ENCODE data around the gene TRAPPC5.

The TRAPPC5 gene

DNA sequence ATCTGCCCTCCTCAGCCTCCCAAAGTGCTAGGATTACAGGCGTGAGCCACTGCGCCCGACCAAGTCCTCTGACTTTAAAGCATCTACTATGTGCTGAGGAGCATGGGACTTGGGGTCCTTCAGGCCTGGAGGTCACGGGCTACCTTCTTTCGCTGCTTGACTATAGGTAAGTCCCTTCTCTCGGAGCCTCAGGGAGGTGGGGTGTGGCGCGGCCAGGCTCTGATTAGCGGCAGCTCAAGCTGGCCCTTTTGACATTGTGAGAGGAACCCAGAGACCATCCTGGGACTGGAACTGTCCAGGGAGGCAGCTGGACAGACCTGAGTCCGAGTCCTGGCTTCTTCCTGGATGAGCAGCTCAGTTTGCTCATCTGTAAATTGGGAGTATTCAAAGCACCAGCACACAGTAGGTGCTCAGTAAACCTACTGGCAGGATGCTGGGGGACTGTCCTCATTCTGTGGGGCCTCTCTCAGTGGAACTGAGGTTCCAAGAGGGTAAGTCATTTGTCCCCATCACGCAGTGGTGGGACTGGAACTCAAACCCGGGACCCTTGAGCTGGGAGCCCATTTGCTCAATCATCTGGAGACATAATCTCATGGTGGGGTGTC, 20.5 kb downstream of the TRAPPC5 start:
- no peak for DNase-seq (ENCODE audit: low spot score)

DNA sequence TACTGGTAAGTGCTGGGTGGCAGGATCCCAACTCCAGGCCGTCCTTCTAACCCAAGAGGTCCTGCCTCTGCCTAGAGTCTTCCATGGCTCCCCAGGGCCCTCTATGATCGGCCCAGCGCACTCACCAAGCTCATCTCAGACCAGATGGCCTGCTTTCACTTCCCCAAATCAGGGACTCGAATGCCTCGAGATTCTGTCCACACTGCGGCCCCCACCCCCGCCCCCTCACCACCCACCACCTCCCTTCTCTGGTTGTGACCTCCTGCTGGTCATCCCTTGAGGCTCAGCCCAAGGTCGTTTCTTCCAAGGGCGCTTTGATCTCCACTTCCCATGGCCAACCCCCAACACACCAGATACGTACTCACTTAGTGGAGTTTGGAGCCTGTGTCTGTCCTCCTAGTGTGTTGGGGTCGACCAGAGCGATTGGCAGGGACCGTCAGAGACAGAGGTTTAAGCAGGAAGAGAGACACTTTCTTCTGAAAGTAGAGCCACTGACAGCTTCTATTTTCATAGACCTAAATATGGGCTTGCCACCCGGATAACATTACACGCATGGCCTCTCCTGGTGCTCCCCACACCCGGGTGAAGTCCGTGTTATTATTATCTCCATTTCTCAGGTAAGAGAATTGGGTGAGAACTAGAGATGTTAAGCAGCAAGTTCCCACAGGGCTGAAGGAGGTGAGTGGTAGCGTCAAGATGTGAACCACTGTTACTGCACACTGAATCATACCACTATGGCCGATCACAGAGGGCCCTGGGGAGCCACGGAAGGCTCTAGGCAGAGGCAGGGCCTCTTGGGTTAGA, 21.2 kb downstream of the TRAPPC5 start, which contains the start of gene FCER2:
Gene FCER2 (minus strand): TSS at position 478 of the 804 bp plus-strand sequence. CDS start 2,371 bp downstream, outside the sequence.
- no peak for DNase-seq (ENCODE audit: low spot score)

DNA sequence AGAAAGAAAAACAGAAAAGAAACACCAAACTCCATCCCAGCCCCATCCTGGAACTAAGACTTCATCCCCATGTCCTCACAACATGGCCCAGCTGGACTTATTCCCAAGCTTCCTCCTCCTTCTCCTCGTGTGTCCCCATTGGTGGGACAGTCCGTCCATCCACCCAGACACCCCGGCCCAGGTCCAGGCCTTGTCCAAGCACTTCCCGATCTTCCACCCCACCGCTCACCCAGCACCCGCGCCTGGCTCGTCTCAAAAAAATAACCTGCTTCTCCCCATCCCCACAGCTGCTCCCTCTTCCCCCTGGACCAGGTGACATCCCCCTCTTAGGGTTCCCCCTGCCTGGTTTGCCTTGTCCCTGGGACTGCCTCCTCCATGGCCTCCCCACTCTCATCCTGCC, 22.7 kb downstream of the TRAPPC5 start:
- DNase-seq (ENCODE audit: low spot score), result no peak

DNA sequence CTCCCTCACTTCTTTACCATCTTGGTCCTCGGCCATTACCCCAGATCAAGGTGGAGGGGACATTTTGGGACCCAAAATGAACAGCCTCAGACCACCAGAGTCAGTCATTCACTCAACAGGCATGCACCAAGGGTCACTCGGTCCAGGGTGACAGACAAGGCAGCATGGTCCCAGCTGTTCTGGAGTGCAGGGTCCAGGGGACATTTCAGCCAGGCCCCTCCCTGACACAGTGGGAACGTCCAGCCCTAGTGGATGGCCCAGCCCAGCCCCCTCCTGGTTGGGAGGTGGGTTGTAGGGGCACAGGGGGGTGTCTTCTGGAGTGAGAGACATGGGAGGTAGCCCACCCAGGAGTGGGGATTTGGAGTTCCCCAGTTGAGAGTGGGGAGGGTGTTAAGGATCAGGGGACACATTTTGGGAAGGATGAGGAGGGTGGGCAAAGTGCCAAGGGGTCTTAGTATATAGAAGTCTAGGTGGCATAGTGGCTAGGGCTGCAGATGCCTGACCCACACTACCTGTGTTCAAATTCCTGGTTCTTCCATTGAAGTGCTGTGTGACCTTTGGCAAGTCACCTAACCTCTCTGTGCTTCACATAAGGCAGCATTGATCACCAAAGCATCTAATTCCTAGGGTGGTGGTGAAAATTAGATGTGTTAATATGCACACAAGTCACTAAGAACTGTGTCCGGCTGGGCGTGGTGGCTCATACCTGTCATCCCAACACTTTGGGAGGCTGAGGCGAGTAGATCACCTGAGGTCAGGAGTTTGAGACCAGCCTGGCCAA, 23.8 kb downstream of the TRAPPC5 start:
- DNase-seq (ENCODE audit: low spot score), result no peak

DNA sequence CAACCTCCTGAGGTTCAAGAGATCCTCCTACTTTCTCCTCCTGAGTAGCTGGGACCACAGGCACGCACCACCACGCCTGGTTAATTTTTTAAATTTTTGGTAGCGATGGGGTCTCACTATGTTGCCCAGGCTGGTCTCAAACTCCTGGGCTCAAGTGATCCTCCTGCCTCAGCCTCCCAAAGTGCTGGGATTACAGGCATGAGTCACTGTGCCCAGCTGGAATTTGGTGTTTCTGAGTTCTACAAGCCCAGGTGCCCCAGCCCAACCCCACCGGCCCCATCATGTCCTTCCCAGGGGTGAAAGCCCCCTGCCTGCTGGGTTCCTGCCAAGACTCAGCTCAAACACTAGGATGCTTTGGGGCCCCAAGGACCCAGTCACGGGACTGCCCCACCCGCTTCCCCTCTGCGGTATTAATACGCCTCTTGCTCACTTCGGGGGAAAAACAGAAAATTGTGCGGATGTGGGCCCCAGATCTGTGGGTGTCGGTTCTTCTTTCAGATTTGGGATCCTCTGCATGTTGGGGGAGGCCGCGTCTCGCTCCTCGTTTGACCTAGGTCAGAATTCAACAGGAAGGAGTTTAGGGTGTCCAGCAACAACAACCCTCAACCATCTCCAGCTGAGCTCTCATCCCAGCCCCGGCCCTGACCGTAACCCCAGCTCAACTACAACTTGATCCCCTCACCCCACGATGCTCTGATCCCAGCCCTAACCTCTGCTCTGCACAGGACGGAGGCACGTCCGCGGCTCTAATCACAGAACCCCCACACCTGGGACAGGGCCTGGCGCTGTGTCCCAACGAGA, 25.0 kb downstream of the TRAPPC5 start:
- DNase-seq (ENCODE audit: low spot score), result no peak

DNA sequence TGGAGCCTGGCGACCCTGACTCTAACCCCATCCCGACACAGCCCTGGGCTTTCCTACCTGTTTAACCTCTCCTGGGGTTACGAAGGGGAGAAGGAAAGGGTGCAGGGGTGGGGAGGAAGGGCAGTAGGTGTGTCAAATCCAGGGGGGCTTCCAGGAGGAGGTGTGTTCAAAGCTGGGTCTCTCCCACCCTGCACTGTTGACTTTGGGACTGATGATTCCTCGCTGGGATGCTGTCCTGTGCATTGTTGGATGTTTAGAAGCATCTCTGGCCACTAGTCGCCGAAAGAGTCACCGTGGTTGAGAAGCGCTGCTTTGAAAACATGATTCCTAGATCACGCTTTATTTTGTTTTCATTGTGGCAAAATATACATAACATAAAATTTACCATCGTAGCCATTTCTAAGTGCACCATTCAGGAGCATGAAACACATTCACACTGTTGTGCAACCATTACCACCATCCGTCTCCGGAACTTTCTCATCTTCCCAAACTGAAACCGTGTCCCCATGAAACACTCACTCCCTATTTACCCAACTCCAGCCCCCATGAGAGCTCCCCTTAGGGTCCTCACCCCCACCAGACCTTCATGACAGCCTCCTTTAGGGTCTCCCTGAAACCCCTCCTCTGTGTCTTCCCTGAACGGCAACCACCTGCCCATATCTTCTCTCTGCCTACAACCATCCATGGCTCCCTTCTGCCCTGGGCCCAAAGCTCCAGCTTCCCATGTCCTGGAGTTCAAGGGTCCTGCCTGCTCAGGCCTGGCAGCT, 25.7 kb downstream of the TRAPPC5 start:
- DNase-seq (ENCODE audit: low spot score), result no peak

DNA sequence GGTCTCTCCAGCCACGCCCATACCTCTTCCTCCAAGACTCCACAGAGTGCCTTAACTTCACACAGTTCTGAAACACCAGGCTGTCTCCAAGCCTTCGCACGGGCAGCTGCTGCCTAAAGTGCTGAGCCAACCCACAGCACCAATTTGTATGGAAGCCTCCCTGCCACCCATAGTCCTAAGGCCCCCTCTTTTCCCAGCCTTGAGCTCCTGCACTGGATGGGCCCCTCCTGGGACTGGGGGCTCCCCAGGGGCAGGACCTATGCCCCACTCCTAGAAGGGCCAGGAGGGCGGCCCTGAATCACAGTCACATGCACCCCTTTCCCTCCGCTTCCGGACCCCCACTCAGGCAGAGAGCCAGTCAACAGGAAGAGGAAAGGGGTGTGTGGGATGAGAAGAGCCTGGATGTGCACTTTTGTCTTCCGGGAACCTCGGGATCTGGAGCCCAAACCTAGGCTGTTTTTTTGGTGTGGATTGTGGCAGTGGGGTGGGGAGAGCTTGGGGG, 26.4 kb downstream of the TRAPPC5 start:
- DNase-seq (ENCODE audit: low spot score), result no peak

DNA sequence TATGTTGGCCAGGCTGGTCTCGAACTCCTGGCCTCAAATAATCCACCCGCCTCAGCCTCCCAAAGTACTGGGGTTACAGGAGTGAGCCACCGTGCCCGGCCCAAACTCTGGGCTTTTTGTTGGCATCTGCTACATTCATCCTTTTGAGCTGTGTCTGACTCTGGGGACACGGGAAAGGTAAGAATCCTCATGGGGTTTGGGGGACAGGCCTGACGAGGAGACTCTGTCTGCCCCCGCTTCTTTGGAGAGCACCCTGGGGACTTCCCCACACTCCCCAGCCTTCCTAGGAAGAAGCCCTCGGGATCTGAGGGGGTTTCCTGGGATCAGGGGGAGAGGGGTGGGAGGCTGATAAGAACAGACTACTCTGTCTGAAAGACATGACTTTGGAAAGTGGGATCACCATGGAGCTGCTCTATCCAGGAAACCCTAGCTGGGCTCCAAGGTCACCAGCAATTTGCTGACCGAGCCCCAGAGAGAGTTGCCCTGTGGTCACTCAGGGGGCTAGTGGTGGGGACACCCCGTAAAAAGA, 29.4 kb downstream of the TRAPPC5 start:
- DNase-seq (ENCODE audit: low spot score), result no peak

DNA sequence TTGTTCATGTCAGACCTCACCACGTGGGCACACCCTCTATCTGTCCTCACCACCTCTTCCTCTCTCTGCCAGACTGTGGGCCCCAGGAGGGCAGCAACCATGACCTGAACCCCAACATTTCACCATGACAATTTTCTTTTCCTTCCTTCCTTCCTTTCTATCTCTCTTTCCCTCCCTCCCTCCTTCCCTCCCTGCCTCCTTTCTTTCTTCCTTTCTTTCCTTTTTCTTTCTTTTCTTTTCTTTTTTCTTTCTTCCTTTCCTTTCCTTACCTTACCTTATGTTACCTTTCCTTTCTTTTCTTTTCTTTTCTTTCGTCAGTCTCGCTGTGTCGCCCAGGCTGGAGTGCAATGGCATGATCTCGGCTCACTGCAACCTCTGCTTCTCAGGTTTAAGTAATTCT, 30.0 kb downstream of the TRAPPC5 start:
- DNase-seq (ENCODE audit: low spot score), result no peak

DNA sequence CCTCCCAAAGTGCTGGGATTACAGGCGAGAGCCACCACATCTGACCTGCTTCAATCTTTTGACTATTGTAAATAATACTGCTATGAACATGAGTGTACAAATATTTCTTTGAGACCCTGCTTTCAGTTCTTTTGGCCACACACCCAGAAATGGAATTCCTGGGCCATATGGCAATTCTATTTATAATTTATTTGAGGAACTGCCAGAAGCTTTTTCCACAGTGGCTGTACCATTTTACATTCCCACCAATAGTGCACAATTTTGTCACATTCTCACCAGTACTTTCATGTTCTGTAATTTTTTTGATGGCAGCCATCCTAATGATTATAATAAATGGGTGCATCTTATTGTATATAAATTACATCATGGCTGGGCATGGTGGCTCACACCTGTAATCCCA, 35.0 kb downstream of the TRAPPC5 start:
- no peak for DNase-seq (ENCODE audit: low spot score)

DNA sequence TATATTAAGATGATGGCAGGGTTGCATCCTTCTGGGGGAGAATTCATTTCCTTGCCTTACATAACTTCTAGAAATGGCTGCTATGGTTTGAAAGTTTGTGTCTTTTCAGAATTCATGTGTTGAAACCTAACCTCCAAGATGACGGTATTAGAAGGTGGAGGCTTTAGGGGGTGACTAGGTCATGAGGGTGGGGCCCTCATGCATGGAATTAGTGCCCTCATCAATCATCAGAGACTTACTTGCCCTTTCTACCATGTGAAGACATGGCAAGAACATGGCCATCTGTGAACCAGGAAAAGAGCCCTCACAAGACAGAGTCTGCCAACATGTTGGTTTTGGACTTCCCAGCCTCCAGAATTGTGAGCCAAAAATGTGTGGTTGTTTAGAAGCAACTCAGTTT, 36.1 kb downstream of the TRAPPC5 start:
- DNase-seq (ENCODE audit: low spot score), result no peak

DNA sequence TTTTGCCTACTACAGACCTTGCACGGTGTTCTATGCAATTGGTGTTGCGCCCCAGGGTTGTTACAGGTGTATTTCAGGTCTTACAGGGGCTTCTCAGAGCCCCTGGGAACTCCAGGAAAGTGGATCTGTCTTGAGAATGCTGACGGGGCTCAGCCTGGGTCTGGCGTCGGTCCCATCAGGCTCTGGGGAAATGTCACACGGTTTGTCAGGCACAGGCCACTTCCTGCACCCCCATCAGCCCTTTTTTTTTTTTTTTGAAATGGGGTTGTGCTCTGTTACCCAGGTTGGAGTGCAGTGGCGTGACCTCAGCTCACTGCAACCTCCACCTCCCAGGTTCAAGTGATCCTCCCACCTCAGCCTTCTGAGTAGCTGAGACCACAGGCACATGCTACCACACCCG, 38.0 kb downstream of the TRAPPC5 start:
- no peak for DNase-seq (ENCODE audit: low spot score)

DNA sequence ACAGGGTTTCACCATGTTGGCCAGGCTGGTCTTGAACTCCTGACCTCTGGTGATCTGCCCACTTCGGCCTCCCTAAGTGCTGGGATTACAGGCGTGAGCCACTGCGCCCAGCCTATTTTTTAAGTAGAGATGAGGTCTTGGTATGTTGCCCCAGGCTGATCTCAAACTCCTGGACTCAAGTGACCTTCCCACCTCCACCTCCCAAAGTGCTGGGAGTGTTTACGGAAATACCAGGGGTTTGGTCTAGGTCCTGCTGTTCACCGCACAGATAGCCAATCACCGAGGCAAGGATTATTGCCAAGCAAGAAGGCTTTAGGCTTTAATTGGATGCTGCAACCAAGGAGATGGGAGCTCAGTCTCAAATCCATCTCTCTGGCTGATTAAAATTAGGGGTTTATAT, 39.7 kb downstream of the TRAPPC5 start:
- no peak for DNase-seq (ENCODE audit: low spot score)

DNA sequence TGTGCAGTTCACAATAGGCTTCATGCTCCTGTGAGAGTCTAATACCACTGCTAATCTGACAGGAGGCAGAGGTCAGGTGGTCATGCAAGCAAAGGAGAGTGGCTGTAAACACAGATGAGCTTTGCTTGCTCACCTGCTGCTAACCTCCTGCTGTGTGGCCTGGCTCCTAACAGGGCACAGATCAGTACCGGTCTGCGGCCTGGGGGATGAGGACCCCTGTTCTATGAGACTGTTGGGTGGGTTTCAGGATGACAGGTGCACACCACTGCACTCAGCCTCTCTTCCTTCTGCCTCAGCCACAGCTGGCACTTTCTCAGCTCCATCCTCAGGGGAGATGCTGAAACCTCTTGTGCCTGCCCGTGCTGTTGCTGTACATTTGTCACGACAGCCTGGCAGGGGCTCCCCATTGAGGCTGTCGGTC, 41.6 kb downstream of the TRAPPC5 start:
- DNase-seq (ENCODE audit: low spot score), result no peak

DNA sequence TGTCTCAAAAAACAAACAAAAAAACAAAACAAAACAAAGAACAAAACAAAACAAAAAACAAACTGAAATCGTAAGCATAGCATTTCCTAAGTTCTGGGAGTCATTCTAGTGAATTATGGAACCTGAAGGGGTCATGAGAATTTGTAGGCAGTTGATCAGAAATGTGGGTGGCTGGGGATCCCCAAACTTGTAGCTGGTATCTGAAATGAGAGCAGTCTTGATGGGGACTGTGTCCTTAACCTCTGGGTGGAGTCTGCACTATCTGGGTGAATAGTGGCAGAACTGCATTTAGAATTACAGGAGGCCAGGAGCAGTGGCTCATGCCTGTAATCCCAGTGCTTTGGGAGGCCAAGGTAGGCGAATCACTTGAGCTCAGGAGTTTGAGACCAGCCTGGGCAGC, 45.2 kb downstream of the TRAPPC5 start:
- DNase-seq (ENCODE audit: low spot score), result no peak

DNA sequence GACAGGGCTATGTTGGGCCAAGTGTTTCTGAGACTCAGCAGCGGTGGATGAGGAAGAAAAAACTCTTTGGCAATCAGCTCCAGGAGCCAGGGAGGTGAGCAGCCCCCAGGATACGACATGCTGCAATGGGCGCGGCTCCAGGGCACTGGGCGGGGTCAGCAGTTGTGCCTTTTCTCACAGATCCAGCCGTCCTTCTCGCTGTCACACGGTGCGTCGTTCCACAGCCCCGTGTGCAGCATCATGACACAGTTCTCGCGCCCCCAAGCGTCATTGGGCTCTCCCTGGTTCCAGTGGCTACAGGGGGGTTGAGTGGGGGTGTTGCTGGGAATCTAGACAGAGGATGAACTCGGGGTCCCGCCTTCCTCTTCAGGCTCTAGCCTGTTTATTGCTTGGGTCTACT, 48.6 kb downstream of the TRAPPC5 start:
- no peak for DNase-seq (ENCODE audit: low spot score)

DNA sequence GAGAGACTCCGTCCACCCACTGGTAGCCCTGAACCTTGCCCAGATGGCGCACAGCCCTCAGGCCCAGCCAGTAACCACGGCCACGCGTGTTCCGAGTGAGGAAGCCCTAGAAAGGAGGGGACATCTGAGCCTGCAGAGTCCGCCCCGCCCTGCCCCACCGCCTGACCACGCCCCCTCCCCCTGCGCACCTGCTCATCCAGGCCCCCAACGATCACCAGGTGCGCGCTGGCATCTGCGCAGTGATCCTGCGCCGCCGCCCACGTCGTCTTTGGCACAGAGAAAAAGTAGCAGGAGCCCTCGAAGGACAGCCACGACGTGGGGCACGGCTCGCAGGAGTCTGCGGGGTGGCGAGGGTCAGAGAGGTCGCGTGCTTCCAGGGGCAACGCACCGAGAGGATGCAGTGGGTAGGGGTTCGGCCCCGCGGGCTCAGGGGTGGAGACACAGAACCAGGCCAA, 49.2 kb downstream of the TRAPPC5 start:
- DNase-seq (ENCODE audit: low spot score), result no peak

DNA sequence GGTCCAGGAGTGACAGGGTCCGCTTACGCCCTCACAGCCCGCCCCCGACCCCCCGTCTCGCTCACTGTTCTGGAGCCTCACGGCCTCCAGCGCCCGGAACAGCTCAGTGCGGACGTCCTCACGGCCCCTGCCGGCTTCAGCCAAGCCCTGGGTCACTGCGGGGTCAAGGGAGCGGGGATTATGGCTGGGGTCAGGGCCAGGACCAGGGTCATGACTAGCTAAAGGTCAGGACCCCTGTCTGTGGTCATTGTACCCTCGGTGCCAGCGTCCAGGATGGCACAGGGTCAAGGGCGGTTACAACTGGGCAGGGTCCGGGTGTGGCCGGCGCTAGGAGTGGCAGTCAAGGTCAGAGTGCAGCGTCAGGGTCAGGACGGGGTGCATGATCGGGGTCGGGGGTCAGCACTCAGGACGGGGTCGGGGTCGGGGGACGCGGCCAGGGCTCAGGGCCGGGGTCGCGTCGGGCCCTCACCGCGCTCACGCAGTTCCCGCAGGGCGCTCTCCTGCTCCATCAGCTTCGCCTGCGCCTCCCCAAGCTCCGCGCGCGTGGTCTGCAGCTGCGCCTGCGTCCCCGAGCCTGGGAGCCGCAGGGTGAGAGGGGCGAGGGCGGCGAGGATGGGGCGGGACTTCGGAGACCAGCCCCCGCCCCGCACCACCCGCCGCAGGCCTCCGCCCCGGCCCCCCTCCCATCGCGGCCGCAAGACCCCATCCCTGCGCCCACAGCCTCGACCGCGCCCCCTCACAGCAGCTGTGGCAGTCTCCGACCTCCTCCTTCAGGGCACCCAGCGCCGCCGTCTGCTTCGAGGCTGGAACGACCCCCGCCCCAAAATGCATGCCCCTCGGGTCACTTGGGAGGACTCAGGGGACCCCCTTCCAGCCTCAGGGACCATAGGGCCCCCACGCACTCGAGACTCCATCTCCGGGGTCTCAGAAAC, 49.9 kb downstream of the TRAPPC5 start:
- DNase-seq (ENCODE audit: low spot score), result no peak

DNA sequence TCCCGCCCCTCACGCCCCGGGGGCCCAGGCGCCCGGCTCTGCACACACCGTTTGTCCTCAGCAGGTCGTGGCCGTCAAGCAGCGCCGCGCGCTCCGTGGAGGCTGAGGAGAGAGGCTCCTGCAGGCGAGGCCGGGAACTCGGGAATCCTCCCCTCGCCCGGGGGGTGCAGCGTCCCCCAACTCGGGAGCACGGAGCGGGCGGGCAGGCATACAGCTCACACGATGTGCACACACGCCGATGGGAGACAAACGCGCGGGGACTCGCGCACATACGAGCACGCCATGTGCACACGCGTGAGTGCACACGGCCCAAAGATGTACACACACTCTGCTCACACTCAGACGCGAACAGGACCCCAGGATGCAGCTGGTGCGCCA, 50.6 kb downstream of the TRAPPC5 start:
- DNase-seq (ENCODE audit: low spot score), result no peak

DNA sequence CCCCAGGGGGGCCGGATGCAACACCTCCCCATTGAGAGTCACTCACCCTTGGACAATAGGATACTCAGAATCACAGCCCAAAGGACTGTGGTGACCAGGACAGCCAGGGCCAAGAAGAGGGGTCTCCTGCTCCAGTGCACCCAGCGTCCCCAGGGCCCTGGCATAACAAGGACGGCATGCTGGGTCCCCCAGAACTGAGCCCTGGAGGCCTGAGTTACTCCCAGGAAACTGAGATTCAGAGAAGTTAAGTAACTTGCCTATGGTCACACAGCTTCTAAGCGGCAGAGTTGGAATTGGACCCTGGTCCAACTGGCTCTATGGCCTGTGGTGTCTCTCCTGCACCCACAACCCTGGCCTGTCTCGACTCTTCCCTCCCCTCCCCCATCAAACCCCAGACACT, 51.0 kb downstream of the TRAPPC5 start:
- DNase-seq (ENCODE audit: low spot score), result no peak

Measured in GM03348 (cell line).